ENCODE measurements around the gene ECD.
"Not testable (repeated sequence)": the region's sequence is repeated elsewhere in the genome, so short reads cannot be mapped to it uniquely, and the experiment has no call there.

ECD gene

DNA sequence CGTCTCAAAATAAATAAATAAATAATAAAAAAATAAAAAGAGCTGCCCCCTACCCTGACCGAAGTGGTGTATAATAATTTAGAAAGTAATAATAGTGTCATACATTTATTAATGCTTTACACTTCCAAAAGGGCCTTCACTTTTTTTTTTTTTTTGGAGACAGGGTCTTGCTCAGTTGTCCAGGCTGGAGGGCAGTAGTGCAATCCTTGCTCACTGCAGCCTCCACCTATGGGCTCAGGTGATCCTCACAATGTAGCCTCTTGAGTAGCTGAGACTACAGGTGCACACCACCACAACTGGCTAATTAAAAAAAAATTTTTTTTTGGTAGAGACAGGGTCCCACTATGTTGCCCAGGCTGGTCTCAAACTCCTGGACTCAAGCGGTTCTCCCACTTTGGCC is 1.5 kb upstream of the ECD start:
- Mint-ChIP-seq H3K27me3 (no peaks in the 10 kb centered on the region), H3K9me3 (no peaks in the 10 kb centered on the region), H3K4me3 (no peak overlapping the region), H3K4me1 (peaks cover 30% of the 10 kb centered on the region), H3K36me3 (peaks cover 20% of the 10 kb centered on the region), H3K27ac (no peak overlapping the region)
- ATAC-seq = no peak

DNA sequence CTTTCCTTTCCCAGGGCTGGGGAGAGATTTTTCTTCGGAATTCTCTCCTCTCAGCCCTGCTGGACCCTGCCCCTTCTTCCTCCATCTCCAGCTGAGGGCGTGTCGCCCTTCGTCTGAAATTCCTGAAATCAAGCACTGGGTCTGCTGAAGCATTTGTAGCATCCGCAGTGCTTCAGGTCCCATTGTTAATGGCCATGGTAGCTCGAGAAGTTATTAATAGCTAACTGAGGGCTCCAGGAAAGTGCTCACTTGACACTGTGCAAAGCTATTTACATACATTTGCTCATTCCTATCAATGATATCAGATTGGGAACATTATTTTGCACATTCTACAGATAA is 626 bp upstream of the ECD start:
- H3K27ac Mint-ChIP-seq = peak overlapping the region; percentile 94
- H3K9me3 Mint-ChIP-seq = no peaks in the 10 kb centered on the region
- H3K4me3 Mint-ChIP-seq = peak overlapping the region; percentile 99
- ATAC-seq = no peak
- peaks cover 30% of the 10 kb centered on the region for H3K4me1 Mint-ChIP-seq
- peaks cover 20% of the 10 kb centered on the region for H3K36me3 Mint-ChIP-seq
- H3K27me3 Mint-ChIP-seq = no peaks in the 10 kb centered on the region

DNA sequence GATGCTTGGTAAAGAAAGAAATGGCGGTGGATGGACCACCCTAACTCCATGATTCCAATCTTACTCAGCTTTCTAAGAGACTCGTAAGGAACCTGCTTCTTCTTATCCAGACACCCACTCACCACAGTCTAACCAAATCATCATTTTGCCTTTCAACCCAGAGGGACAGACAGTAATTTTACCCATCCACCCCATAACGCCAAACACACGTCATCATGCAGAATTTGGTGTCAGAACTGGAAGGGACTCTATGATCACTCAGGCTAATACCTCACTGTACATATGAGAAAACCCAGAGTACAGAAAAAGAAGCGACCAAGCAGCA is 388 bp downstream of the ECD start:
- Mint-ChIP-seq H3K4me1 (peaks cover 38% of the 10 kb centered on the region), H3K36me3 (peaks cover 18% of the 10 kb centered on the region), H3K9me3 (no peaks in the 10 kb centered on the region), H3K27ac (peak overlapping the region; percentile 94), H3K27me3 (no peaks in the 10 kb centered on the region), H3K4me3 (peak overlapping the region; percentile 99)
- no peak for ATAC-seq

DNA sequence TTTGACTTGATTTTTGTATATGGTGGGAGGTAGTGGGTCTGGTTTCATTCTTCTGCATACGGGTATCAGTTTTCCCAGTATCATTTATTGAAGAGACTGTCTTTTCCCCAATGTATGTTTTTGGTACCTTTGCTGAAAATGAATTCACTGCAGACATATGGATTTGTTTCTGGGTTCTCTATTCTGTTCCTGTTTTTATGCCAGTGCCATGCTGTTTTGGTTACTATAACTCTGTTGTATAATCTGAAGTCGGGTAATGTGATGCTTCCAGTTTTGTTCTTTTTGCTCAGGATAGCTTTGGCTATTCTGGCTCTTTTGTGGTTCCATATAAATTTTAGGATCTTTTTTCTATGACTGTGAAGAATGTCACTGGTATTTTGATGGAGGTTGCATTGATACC is 836 bp downstream of the ECD start:
- Mint-ChIP-seq H3K27me3 (no peaks in the 10 kb centered on the region), H3K4me1 (peaks cover 42% of the 10 kb centered on the region), H3K9me3 (no peaks in the 10 kb centered on the region), H3K36me3 (peaks cover 18% of the 10 kb centered on the region), H3K4me3 (peak overlapping the region; percentile 99), H3K27ac (peak overlapping the region; percentile 94)
- ATAC-seq = no peak

DNA sequence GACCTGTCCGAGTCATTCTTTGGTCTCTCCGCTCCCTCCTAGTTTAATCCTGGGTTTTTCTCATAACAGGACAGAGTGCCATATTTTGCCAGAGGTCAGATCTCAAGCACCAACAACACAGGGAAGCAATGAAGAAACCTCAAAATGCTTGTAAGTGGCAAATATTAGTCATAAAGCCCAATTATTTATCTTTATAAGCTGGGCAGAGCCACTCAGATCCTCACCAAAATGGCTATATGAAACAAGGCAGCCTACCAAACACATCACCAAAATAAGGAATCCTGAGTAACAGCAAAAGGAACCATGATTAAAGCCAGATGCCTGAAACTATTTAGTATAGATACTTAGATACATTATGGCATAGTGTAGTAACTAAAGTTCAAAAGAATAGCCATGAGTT is 4.7 kb downstream of the ECD start:
- H3K27ac Mint-ChIP-seq = peak overlapping the region; percentile 1
- H3K9me3 Mint-ChIP-seq = no peaks in the 10 kb centered on the region
- peaks cover 34% of the 10 kb centered on the region for H3K36me3 Mint-ChIP-seq
- H3K4me1 Mint-ChIP-seq = peaks cover 59% of the 10 kb centered on the region
- ATAC-seq = no peak
- no peak overlapping the region for H3K4me3 Mint-ChIP-seq
- H3K27me3 Mint-ChIP-seq = no peaks in the 10 kb centered on the region

DNA sequence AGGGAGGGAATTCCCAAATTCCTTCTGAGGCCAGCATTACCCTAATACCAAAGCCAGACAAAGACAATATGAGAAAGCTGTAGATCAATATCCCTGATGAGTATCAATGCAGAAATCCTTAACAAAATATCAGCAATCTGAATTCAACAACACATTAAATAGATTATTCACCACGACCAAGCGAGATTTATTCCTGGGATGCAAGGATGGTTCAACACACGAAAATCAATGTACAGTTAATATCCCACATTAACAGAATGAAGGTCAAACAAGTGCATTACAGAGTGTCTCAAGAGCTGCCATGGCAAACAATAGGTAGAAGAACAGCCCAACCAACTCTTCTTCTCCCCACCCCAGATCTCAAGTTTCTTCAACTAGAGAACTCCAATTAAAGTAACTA is 6.1 kb downstream of the ECD start:
- peaks cover 34% of the 10 kb centered on the region for H3K36me3 Mint-ChIP-seq

DNA sequence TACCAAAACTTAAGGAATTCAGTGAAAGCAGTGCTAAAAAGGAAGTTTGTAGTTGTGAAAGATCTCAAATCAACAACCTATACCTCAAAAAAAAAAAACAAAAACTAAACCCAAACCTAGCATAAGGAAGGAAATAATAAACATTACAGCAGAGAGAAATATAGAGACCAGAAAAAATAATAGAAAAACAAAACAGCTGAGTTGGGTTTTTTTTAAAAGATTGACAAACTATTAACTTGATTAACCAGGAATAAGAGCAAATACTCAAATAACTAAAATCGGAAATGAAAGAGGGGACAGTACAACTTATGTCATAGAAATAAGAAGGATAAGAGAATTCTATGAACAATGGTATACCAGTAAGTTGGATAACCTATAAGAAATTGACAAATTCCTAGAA is 6.7 kb downstream of the ECD start:
- no peaks in the 10 kb centered on the region for H3K27me3 Mint-ChIP-seq
- peaks cover 43% of the 10 kb centered on the region for H3K4me1 Mint-ChIP-seq
- ATAC-seq = no peak
- H3K36me3 Mint-ChIP-seq = peaks cover 37% of the 10 kb centered on the region
- H3K4me3 Mint-ChIP-seq = no peak overlapping the region
- no peaks in the 10 kb centered on the region for H3K9me3 Mint-ChIP-seq
- peak overlapping the region; percentile 46 for H3K27ac Mint-ChIP-seq

More for the DNA sequence above, 6.1 kb downstream of the ECD start:
- Mint-ChIP-seq H3K27me3 (no peaks in the 10 kb centered on the region), H3K4me3 (no peak overlapping the region), H3K9me3 (no peaks in the 10 kb centered on the region), H3K4me1 (peaks cover 49% of the 10 kb centered on the region), H3K27ac (peak overlapping the region; percentile 46)
- no peak for ATAC-seq

DNA sequence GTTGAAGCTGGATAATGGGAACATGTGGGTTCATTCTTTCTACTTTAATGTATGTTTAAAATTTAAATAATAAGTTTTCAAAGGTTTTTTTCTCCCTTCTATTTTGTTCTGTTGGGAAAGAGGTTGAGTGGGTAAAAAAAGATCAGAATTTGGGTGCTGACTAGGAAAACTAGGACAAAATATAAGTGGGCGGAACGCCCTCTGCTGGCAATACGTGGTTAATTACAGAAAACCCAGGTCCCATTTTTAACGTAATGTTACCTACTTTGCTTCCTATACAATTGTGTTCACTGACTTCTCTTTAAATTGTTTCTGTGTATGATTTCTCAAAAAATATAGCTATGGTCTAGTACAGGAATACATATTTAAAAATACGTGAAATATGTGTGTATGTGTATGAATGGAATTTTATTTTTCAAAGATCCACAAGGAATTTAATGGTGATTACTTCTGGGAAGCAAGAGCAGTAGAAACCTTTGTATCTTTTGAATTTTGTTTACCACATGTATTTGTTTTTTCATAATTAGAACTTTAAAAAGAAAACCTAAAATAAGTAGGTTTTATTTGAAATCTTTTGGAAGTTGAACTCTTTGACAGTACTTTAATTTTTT is 8.7 kb downstream of the ECD start:
- Mint-ChIP-seq H3K4me3 (no peak overlapping the region), H3K36me3 (peaks cover 31% of the 10 kb centered on the region), H3K27me3 (no peaks in the 10 kb centered on the region), H3K27ac (no peak overlapping the region), H3K9me3 (no peaks in the 10 kb centered on the region), H3K4me1 (peaks cover 29% of the 10 kb centered on the region)
- ATAC-seq = no peak

DNA sequence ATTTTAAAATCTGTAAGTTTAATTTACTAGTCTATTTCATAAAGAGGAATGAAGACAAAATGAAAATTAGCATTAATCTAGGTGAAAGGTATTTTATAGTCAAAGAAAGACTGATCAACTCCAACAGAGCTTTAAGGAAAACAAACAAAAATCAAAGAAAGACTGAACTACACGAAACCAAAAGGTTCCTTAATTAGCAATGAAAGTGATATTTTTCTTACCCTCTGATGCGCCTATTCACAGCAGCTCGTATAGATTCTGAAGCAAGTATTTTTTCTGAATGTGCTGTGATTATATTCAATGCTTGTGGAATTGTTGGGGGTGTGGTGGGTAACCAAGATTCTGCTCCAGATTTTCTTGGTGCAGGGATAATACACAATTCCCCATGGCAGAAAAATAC is 11.8 kb downstream of the ECD start:
- Mint-ChIP-seq H3K27me3 (no peaks in the 10 kb centered on the region), H3K4me1 (peaks cover 8% of the 10 kb centered on the region), H3K9me3 (no peaks in the 10 kb centered on the region), H3K27ac (no peak overlapping the region), H3K36me3 (peaks cover 28% of the 10 kb centered on the region), H3K4me3 (no peak overlapping the region)
- ATAC-seq = no peak

DNA sequence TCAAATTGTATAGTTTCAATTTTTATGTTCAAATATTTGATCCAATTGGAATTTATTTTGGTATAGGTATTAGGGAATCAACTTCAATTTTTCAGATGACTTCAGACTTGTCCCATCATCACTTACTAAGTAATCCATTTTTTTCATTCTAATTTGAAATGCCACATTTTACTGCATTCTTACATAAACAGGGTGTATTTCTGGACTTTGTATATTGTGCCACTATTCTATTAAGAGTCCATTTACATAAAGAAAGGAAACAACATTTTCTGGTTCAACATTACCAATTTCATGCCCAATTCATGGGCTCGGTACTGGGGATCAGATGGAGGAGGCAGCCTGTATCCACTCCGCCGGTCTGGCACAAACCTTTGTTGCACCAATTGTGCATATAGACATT is 15.8 kb downstream of the ECD start:
- Mint-ChIP-seq H3K4me3 (no peak overlapping the region), H3K27ac (no peak overlapping the region), H3K36me3 (peaks cover 44% of the 10 kb centered on the region), H3K9me3 (no peaks in the 10 kb centered on the region), H3K27me3 (no peaks in the 10 kb centered on the region), H3K4me1 (no peaks in the 10 kb centered on the region)
- ATAC-seq = no peak

DNA sequence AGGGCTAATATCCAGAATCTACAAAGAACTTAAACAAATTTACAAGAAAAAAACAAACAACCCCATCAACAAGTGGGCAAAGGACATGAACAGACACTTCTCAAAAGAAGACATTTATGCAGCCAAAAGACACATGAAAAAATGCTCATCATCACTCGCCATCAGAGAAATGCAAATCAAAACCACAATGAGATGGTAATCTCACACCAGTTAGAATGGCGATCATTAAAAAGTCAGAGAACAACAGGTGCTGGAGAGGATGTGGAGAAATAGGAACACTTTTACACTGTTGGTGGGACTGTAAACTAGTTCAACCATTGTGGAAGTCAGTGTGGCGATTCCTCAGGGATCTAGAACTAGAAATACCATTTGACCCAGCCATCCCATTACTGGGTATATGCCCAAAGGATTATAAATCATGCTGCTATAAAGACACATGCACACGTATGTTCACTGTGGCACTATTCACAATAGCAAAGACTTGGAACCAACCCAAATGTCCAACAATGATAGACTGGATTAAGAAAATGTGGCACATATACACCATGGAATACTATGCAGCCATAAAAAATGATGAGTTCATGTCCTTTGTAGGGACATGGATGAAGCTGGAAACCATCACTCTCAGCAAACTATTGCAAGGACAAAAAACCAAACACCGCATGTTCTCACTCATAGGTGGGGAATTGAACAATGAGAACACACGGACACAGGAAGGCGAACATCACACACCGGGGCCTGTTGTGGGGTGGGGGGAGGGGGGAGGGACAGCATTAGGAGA is 17.0 kb downstream of the ECD start:
- not testable (repeated sequence) for H3K4me3 Mint-ChIP-seq, H3K4me1 Mint-ChIP-seq, H3K27ac Mint-ChIP-seq, ATAC-seq, H3K27me3 Mint-ChIP-seq, H3K9me3 Mint-ChIP-seq
- H3K36me3 Mint-ChIP-seq = peaks cover 41% of the 10 kb centered on the region

DNA sequence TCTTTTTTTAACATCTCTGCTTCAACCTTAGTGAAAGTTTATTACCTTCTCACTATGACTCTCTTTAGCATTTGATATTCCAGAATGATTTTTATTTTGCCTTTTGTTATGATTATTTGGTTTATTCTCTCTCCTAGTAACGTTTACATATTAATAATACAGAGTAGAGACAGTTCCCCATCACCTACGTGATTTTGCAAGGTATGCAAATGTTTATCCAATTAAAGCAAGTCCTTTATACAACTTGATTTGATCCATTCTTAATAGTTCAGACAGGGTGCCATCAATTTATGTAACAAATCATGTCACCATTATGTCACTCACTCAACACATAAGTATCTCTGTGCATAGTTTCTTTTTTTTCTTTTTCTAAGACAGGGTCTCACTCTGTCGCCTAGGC is 26.2 kb downstream of the ECD start:
- no peak for ATAC-seq
- no peak overlapping the region for H3K27ac Mint-ChIP-seq
- no peaks in the 10 kb centered on the region for H3K27me3 Mint-ChIP-seq
- no peak overlapping the region for H3K4me3 Mint-ChIP-seq
- H3K4me1 Mint-ChIP-seq = no peaks in the 10 kb centered on the region
- peaks cover 47% of the 10 kb centered on the region for H3K36me3 Mint-ChIP-seq
- no peaks in the 10 kb centered on the region for H3K9me3 Mint-ChIP-seq

DNA sequence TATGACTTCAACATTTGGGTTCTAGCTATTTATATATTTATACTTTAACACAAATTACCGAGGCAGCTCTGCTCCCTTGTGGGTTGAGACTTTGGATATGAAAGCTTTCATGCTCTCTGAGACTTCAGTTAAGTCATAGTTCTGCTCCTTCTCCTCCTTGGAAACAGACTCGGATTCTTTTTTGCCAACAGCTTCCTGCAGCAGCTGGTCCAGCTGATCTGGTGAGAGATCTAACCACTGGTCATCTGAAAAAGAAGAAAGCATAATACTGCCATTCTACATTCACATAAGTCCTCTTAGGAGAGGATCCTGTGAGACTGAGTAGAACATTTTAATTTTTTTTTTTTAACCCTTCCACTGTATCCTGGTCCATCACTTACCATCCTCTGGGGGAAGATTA is 28.6 kb downstream of the ECD start:
- Mint-ChIP-seq H3K4me3 (no peak overlapping the region), H3K27me3 (no peaks in the 10 kb centered on the region), H3K9me3 (no peaks in the 10 kb centered on the region), H3K36me3 (peaks cover 37% of the 10 kb centered on the region), H3K4me1 (no peaks in the 10 kb centered on the region), H3K27ac (no peak overlapping the region)
- ATAC-seq = no peak

DNA sequence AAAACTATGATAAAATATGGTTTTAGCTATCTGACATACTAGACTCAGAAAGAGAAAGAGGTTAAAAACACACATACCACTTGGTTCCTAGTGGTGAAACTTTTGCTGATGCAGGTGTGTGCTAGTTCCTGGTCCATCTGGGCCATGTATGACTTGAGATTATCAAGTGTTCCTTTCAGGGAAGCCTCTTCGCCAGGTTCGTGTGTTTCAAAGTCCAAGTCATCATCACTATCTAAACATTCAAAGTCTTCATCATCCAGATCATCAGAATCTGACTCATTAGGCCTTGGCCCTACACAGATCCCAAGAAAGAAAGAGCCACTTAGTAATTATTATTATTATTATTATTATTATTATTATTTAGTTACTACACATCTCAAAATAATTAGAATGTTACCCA is 31.2 kb downstream of the ECD start:
- H3K36me3 Mint-ChIP-seq = peaks cover 36% of the 10 kb centered on the region
- ATAC-seq = no peak

DNA sequence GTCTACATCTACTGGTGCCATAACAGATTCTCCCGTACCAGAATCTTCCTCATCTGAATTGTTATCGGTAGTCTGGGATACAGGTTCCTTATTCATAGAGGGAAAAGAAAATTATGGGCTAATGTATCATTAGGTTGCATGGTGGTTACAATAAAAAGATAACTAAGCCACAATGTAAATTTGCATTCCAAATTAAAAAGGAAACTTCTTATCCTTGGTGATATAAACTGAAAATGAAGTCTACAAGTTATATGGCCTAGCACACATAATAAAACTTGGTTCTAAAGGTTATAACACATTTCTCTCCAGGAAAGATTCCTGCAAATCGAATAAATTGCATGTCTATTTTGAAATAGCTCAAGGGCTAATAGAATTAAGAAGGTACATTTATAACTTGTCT is 33.1 kb downstream of the ECD start:
- Mint-ChIP-seq H3K4me1 (peaks cover 12% of the 10 kb centered on the region), H3K9me3 (no peaks in the 10 kb centered on the region), H3K36me3 (peaks cover 42% of the 10 kb centered on the region)

More for the DNA sequence above, 31.2 kb downstream of the ECD start:
- Mint-ChIP-seq H3K4me1 (peaks cover 8% of the 10 kb centered on the region), H3K9me3 (no peaks in the 10 kb centered on the region), H3K27ac (no peak overlapping the region), H3K27me3 (no peaks in the 10 kb centered on the region), H3K4me3 (no peak overlapping the region)

DNA sequence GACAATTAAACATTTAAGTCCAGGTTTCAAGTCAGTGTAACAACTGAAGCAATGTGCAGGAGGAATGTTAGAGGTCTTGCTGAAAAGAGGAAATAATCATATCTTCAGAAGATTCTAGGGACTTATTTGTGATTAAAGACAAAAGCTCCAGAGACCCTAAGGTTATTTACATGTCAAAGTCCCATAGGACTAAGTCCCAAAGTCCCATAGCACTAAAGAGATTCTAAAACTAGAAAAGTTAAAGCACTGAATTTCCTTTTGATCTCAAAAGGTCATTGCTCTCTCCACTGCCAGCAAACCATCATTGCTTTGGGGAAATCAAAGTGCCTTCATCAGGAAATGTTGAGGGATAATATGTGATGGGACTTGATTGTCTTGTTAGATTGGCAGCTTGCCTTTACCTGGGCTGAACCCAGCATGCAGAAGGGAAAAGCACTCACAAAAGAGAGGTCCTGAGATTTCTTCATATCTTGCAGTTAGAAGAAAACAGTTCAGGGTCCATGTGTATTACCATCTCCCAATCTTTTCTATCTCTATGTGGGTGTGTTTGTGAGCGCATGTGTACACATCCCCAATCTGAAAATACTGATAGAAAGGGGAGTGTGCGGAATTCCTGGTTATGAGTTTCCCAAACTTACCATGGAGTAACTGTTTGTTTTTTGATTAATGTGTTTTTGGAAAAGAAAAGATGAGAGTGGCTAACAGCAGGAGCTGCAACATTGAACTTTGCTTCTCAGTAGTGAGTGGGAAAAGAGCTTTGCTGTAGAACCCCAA is 35.7 kb downstream of the ECD start:
- Mint-ChIP-seq H3K27me3 (no peaks in the 10 kb centered on the region), H3K4me1 (peaks cover 12% of the 10 kb centered on the region), H3K4me3 (no peak overlapping the region), H3K36me3 (peaks cover 38% of the 10 kb centered on the region), H3K27ac (peak overlapping the region; percentile 41), H3K9me3 (no peaks in the 10 kb centered on the region)
- no peak for ATAC-seq

More for the DNA sequence above, 33.1 kb downstream of the ECD start:
- H3K27me3 Mint-ChIP-seq = no peaks in the 10 kb centered on the region
- H3K4me3 Mint-ChIP-seq = no peak overlapping the region
- H3K27ac Mint-ChIP-seq = no peak overlapping the region
- no peak for ATAC-seq

Measured in stimulated activated memory B cell treated with anti-CD40 and anti-IgM and Interleukin-4, amounts not matched to agents 10 μg/mL and 1 μg/mL and 100 μg/mL, for 72 hours (primary cell).